Urothelium cell line (cell line): ENCODE measurements around the gene ZBTB7C.

ENCODE experiments used
- DNase-seq: peaks from one replicate; pipeline ENCODE4 v3.0.0; 2011; ENCODE audit warnings: low spot score, mixed read lengths
- FAIRE-seq: peaks from 2 replicates; lab custom pipeline; 2011; peaks lifted over from hg19 to GRCh38; lab: Jason Lieb, UNC

Gene ZBTB7C

DNA sequence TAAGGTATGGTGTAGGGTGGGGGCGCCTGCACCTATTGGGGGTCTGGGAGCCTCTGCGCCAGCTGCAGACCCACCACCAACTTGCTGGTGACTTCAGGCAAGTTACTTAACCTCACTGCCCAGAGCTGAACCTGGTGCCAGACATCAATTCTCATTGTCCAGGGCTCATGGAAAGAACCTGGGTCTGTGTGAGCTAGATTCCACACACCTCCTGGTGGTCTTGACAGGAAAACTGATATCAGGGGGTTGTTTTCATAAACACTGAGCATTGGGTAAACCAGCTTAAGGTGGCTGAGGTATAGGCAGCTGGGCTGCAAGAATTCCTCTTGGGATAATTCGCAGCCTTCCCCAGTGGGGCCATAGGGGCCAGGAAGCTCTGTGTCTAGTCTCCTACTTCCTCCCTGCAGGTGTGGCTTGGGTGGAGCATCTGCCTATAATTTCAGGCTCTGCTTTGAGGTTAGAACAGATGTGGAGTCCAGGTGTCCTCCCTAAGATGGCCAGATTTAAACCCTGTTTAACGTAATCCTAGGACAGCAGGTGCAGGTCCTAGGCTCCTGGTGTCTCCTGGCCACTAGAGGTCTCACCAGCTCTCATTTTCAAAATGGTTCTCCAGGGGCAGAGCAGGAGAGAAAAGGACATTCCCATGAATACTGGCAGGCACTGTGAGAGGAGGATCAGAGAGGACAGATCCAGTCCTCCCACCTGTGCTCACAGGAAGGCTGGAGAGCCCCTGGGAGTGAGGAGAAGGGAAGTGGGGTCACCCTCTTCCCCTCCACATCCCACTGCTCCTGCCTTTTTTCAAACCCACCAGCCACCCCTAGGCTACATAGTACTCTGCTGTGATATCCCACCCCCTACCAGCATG, 378.3 kb downstream of the ZBTB7C start:
- DNase-seq = peak; percentile 61
- no peak for FAIRE-seq

DNA sequence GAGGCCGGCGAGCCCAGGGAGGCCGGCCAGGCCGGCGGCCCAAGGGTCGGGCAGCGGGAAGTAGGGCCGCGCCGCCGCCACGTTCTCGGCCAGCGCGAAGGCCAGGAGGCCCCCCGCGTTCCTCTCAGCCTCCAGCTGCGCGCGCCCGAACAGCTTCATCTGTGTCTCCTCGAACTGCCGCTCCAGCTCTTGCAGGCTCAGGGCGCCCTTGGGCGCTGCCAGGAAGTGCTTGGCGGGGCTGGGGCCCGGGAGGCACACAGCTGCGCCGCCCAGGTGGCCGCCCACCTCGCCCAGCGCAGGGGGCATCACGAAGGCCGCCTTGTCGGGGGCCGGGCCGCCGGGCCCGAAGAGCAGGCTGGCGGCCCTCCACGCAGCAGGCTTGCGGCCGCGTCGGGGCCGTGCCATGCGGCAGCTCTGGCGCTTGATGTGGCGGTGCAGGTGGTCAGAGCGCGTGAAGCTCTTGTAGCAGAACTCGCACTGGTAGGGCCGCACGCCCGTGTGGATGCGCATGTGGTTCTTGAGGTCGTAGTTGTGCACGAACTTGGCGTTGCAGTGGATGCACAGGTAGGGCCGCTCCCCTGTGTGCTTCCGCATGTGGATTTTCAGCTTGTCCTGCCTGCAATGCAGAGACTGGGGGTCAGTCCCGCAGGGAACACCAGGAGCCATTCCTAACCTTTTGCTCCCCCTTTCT, 379.7 kb downstream of the ZBTB7C start:
- DNase-seq = no peak
- no peak for FAIRE-seq

DNA sequence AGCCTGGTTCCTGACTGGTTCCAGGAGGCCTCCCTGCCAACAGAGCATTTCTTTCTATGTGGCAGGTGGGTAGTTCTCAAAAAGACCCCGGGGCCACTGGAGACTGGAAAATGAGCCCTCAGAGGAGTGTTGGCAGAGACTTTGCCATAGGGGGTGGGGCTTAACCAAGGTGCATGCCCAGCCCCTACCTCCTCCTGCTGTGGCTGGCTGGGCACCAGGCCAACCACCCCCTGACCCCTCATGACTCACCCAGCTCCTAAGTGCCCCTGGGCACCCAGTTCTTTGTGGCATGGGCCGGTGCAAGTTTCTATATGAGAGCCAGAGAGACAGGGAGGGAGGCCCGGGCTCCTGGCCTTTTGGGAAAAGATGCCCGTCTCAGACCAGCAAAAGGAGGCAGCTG, 380.5 kb downstream of the ZBTB7C start:
- no peak for DNase-seq
- FAIRE-seq = no peak

DNA sequence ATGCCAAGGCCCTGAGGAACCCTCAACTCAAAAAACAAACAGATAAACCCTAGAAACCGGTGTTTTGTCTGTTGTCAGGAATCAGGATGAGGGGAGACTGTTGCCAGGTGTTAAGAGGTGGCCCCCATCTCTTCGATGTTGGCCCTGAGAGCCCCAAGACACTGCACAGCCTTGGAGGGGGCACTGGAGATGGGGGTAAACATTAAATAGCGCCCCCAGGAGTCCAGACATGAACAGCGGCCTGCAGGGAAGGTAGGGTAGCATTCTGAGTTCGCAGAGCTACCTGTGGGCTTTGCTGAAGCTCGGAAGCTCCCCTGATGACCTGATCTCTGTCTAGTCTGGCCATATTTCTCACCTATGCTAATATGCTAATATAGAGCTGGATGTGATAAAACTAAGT, 381.1 kb downstream of the ZBTB7C start:
- FAIRE-seq (no peak), DNase-seq (no peak)

DNA sequence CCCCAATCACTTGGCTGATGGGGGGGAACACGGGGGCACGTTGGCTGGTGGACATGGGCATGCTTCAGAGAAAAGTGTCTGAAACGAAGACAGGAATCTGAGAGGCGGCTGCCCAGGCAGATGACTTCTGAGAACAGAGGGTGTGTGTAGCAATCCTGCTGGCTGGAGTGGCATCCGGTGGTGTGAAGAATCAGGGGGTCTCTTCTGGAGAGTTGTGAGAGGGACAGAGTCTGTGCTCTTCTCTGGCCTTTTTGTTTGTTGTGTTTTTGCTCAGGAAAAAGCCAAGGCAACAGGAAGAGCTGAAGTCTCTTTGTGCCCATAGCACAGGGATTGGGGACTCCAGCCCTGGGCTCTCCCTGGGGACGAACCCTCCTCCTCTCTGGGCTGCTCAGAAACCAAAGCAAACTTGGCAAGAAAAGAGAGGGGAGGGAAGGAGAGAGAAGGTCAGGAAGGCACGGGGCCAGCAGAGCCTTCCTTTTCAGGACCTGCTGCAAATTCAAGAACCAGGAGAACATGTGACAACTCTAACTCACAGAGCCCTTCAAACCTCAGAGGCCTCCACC, 381.7 kb downstream of the ZBTB7C start:
- FAIRE-seq = no peak
- DNase-seq = no peak

DNA sequence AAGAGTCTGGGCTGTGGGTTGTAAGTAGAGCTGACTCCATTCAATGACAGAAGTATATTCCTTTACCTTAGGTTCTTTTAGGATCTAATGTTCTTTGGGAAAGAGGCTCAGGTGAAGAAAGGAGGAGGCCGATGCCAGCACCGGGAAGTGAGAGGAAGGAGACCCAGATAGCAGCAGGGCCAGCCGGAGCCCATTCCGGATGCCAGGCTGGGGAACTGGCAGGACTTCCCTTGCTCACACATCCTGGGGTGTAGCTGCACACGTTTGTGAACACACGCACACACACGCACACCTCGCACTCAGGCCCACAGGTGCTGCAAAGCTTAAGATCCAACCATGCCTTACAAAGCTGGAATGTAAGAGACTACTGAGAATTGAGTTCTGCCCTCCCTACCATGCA, 383.0 kb downstream of the ZBTB7C start:
- FAIRE-seq (no peak), DNase-seq (no peak)

DNA sequence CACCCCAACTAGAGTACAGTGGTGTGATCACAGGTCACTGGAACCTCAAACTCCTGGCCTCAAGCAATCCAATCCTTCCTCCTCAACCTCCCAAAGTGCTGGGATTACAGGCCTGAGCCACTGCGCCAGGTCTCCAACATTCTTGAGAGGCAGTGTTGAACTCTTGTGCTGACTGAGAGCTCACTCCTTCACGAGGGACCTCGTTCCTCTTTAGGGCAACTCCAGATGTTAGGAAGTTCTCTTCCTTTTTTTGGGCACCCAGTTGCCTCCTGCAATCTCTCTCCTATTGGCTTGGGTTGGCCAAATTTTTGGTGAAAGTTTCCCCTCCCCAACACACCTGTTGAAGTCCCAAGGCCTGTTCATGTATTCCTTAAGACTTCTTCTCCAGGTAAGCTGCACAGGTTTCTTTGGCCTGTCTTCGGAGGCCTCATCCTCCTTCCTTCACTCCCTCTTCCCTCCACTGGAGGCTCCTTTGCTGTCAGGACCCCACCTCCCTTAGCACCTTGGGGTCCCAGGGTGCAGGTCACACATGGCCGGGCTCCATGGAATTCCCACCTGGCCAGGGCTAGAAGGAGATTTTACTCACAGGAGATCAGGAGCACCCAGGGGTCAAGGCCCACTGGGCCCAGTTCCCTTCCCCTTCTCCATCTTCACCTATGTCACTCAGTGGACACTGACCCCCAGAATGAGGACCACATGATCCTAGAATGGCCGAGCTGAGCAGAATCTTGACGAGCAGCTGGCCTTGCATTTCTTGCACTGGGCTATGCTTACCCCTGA, 384.1 kb downstream of the ZBTB7C start:
- DNase-seq (no peak), FAIRE-seq (no peak)

DNA sequence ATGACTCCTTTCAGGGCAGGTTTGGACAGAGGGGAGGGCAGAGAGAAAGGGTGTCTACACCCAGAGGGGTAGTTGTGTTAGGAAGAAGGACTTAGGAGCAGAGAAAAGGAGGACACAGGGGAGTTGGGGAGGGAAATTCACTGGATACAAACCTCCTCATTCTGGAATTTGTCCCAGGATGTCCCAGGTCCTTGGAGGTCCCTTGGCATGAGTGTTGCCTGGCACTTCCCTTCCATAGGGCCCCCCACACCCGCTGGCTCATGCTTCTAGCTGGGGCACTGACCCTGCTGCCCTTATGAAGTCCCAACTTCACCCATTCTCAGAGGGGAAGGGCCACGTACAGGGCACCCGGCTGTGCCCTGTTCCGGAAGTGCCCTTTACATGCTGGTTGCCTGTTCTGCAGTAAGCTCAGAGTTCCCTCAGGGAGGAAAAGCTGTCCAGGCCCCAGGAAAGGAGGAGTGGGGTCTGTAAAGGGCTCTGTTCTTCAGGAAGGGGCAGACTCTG, 385.1 kb downstream of the ZBTB7C start:
- DNase-seq (no peak), FAIRE-seq (no peak)

DNA sequence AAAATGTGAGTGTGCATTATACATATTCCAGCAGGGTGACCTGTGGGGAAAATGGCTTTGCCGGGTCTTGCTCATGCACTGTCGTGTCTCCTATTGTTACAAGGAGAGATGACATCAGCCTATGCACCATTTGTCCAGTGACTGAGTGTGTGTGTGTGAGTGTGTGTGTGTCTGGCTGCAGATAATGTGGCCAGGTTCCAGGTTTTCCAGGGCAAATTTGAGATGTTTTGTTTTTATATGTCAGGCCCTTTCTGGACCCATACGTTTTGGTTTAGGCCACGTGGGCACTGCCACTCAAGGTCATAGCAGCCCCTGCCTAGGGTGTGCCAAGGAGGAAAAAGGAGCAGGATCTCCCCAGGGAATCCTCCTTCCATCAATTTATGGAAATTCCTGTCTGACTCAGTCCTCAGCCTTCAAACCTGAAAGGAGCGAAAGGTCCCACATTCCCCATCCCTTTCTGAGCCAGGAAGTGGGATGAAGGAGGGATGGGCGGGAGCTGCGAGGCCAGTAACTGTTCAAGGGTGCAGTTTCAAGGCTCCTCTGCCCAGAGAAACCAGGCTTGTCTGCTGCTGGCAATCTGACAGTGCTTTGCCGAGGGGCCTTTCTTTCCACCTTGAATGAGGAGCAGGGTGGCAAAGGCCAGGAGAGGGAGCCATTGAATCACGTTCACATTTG, 385.7 kb downstream of the ZBTB7C start:
- peak; percentile 81 for DNase-seq
- FAIRE-seq = no peak

DNA sequence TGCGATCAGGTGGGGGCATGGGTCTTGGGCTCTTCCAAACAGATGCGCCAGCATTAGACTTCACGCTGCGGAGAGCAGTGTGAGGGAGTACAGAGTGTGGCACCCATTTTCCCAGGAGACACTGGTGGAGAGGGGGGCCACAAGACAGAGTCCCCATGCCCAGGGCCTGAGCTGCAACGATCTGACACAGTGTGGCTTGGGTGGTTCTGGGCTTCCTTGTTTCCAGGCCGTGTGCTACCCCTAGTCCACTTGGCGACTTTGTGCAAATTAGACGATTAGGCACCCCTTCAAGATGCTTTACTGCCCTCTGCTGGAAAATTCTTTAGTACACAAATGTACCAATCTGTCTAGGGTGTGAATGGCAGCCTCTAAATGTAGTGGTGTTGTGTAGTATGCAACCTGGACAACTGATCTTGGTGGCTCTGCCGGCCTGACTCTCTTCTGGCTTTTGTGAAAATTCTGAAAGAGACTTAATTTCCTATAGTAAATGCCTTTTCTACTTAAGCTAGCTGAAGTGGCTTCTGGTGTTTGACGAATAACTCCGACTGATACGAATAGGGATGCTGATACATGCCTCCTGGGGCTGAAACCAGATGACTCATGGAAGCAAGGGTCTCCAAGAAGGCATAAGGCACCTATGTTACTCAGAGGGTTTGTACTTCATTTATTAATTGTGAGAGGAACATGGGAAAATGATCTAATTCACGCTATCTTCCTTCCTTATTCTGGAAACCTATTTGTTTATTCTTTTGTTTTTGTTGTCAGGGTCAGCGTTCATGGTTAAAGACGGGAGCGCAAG, 386.5 kb downstream of the ZBTB7C start:
- FAIRE-seq (no peak), DNase-seq (peak; percentile 48)

DNA sequence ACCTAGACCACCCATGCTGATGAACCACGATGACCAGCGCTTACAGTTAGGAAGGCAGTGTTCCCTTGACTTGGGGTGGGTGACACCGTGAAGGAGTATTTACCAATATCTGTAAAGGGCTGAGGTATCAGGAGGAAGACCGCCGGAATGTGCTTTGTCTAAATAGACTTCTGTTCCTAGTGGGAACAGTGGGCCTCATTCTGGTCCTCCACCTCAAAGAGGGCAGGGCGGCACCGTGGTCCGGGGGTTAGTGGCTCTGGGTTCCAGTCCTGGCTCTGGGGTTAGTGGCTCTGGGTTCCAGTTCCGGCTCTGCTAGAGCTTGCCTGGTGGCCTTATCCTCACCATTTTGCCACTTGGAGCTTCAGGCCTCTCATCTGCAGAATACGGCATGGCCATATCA, 387.2 kb downstream of the ZBTB7C start:
- DNase-seq (no peak), FAIRE-seq (no peak)

DNA sequence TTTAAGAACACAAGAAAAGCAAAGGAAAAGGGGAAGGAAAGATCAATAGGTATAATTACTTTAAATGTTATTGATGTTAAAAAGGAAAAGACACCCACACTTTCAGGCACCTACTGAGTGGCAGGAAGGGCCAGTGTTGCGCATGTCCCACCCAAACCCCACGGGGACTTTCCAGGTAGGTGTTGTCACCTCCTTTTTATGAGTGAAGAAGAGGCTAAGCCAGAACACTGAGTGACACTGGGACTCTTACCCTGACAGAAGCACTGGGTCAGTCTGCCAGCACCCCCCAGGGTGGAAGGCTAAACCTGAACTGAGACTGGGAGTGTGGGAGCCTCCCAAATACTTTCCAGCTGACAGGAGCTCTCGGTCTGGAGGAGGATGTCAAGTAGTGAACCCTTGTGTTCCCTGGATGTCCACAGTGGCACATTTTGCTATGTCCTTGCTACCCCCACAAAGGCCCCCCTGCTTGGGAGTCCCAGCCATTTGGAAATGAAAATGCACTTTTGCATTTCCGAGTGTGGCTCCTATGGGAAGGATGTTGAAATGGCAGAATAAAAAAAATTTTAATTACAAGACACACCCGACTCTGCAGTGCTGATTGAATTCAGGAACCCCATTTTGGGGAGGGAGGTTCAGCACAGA, 387.8 kb downstream of the ZBTB7C start:
- DNase-seq = no peak
- no peak for FAIRE-seq

DNA sequence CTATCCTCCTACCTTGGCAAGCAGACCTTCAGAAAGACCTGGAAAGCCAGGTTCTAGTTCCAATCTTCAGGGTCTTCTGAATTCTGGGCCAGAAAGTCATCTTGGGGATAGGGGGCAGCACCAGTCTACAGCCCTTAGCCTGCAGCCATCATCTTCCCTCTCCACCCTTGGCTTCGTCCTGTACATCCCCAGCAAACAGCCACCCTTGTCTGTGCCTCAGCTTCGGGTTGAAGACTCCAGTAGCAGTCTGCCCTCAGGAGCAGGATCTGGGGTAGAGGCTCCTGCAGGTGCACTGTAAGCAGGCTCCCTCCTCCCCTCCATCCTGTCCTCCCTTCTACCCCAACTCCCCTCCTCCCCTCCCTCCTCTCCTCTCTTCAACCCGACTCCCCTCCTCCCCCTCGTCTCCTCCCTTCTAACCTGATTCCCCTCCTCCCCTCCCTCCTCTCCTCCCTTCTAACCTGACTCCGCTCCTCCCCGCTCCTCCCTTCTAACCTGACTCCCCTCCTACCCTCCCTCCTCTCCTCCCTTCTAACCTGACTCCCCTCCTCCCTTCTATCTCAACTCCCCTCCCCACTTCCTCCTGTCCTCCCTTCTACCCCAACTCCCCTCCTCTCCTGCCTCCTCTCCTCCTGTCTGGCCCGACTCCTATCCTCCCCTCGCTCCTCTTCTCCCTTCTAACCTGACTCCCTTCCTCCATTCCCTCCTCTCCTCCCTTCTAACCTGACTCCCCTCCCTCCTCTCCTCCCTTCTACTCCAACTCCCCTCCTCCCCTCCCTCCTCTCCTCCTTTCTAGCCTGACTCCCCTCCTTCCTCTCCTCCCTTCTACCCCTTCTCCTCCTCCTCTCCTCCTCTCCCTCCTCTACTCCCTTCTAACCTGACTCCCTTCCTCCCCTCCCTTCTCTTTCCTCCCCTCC, 388.6 kb downstream of the ZBTB7C start:
- DNase-seq (no peak), FAIRE-seq (no peak)

DNA sequence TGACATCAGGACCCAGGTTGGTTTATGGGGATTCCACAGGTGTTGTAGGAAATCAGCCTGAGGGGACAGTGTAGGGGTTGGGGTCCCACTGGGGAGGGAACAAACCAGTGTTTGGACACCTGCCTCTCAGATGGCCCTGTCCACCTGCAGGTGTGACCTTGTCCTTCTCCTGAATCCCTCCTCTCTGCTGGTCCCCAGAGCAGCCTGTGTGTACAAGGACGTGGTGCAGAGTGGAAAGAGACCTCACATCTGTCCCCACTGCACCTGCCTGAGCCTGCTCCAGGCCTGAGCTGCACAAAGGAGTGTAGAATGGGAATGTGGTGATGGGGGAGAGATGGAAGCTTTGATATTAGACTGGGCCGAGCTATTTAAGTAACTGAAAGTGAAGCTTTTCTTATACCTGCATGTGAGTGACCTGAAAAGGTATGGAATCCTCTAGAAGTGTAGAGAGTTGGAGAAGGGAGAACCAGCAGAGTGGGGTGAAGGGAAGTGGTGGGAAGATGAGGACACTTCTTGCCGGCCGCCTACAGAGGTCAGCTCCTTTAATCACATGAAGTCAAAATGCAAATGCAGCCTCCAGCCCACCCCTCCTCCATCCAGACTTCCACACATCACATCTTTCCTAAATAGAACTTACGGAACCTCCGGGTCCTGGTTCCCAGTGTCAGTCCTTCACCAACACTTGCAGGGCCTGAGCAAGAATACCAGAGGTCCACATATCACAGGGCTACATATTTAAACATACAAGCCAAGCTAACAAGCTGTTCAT, 389.4 kb downstream of the ZBTB7C start:
- FAIRE-seq = no peak

DNA sequence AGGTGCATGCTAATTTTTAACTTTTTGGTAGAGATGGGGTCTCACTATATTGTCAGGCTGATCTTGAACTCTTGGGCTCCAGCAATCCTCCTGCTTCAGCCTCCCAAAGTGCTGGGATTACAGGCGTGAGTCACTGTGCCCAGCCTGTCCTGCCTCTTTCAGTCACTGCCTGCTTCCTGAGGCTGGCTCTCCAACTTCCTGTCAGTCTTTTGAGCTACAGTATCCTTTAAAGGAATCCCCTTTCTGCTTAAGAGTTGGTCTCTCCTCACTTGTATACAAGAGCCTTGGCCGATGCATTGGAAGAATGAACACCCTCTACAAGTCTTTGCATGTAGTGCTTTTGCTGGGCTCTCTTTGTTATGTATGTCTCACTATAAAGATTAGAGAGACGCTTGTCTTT, 390.3 kb downstream of the ZBTB7C start:
- DNase-seq (no peak), FAIRE-seq (no peak)

More for the DNA sequence above, 389.4 kb downstream of the ZBTB7C start:
- no peak for DNase-seq

DNA sequence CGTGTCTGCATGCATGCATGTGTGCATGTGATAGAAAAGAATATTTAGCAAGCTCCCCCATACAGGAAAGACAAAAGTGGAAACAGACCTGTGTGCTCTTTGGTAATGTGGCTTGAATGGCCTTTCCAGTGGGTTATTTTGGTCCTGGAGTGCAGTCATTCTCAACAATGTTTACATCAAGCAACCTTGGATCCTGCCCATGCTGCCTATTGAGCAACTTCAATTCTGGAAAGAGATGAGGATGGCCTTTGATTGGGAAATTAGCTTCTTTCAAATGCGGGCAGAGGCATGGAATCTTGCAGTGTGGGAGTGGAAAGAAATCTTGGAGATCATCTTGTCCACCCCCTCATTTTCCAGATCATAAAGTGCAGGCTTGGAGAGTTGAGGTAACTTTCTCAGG, 391.5 kb downstream of the ZBTB7C start:
- FAIRE-seq (no peak), DNase-seq (no peak)

DNA sequence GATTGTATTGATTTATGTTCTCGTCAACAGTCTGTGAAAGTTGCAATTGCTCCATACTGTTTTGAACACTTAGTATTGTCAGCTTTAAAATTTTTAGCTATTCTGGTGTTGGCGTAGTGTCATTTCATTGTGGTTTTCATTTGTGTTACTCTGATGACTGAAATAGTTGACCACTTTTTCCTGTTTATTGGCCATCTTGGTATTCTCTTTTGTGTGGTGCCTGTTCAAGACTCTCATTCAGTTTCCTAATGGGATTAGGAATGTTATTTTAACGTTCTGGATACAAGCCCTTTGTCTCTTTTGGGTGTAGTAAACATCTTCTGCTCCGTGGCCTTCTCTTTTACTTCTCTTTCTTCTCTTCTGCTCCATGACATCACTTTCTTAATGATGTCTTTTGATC, 396.0 kb downstream of the ZBTB7C start:
- DNase-seq (no peak), FAIRE-seq (no peak)
